HFFc6 (cell line): Measurements from ENCODE around the gene CREM. TPM values are rescaled to one million over a fixed set of nuclear protein-coding genes. Genes with fewer than 3 reads are reported as not detected.

Experiments used
- DNase-seq: peaks from one replicate; pipeline ENCODE4 v3.0.0-alpha.2; 2018
- H3K27ac Mint-ChIP-seq: 2 replicates; pipeline ENCODE4 v1.8.0; 2020; ENCODE audit warnings: mild to moderate bottlenecking, mixed read lengths
- H3K27me3 Mint-ChIP-seq: 2 replicates; pipeline ENCODE4 v1.8.0; 2021; ENCODE audit warnings: mild to moderate bottlenecking, moderate library complexity, mixed read lengths; ENCODE audit not compliant: insufficient read depth
- H3K36me3 Mint-ChIP-seq: 2 replicates; pipeline ENCODE4 v1.8.0; 2021; ENCODE audit warnings: low read depth, mixed read lengths
- H3K4me1 Mint-ChIP-seq: 2 replicates; pipeline ENCODE4 v1.8.0; 2020; ENCODE audit warnings: low read depth, mixed read lengths
- H3K4me3 Mint-ChIP-seq: 2 replicates; pipeline ENCODE4 v1.8.0; 2020; ENCODE audit warnings: mild to moderate bottlenecking, moderate library complexity, mixed read lengths
- H3K9me3 Mint-ChIP-seq: 2 replicates; pipeline ENCODE4 v1.8.0; 2020; ENCODE audit warnings: mild to moderate bottlenecking, mixed read lengths
- total RNA-seq, 6 experiments: library from RNA; stranded (reverse); fragmentation: NEBNext Ultra II Directional; extraction: Animal tissue kit (Norgen Biotek cat#: 25700); gene quantifications; 2 replicates in 1 of 6; 3 replicates in 5 of 6; pipeline ENCODE4 v1.2.3, GENCODE V29; 2021
- TF ChIP-seq, protein P1 (sequence below): fragments of 200-600 bp; sonication (generic); IDR thresholded peaks from 2 replicates; pipeline ENCODE4 v1.5.0; 2021; ENCODE audit warnings: antibody characterized with exemption, mild to moderate bottlenecking

The CREM gene
- total RNA-seq, 6 experiments from 2014 or later, result 21.1 to 34.0 (median 30.2) TPM

- H3K27ac Mint-ChIP-seq, result peak overlapping the region; percentile 79
- H3K27me3 Mint-ChIP-seq, result peaks cover 1% of the 10 kb centered on the region
- TF ChIP-seq, protein P1, sequence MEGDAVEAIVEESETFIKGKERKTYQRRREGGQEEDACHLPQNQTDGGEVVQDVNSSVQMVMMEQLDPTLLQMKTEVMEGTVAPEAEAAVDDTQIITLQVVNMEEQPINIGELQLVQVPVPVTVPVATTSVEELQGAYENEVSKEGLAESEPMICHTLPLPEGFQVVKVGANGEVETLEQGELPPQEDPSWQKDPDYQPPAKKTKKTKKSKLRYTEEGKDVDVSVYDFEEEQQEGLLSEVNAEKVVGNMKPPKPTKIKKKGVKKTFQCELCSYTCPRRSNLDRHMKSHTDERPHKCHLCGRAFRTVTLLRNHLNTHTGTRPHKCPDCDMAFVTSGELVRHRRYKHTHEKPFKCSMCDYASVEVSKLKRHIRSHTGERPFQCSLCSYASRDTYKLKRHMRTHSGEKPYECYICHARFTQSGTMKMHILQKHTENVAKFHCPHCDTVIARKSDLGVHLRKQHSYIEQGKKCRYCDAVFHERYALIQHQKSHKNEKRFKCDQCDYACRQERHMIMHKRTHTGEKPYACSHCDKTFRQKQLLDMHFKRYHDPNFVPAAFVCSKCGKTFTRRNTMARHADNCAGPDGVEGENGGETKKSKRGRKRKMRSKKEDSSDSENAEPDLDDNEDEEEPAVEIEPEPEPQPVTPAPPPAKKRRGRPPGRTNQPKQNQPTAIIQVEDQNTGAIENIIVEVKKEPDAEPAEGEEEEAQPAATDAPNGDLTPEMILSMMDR, result no peak
- no peak for DNase-seq
- H3K4me3 Mint-ChIP-seq, result peak overlapping the region; percentile 96
- peaks cover 22% of the 10 kb centered on the region for H3K36me3 Mint-ChIP-seq
- peaks cover 8% of the 10 kb centered on the region for H3K9me3 Mint-ChIP-seq
- H3K4me1 Mint-ChIP-seq, result peaks cover 41% of the 10 kb centered on the region
These were observed 37.0 kb upstream of the CREM start for GRCh38 chr10:35089611-35090161.

GRCh38 chr10:35090162-35090954, 36.3 kb upstream of the CREM start, which contains the start of gene CUL2:
CUL2 (minus strand) TSS chr10:35090341; CDS start chr10:35071317, 19,024 bp downstream.
- H3K4me1 Mint-ChIP-seq, result peaks cover 41% of the 10 kb centered on the region
- TF ChIP-seq, protein P1, result no peak
- H3K9me3 Mint-ChIP-seq, result peaks cover 8% of the 10 kb centered on the region
- peak within 1 kb of the TSS; percentile 91 for H3K27ac Mint-ChIP-seq
- peak within 1 kb of the TSS; percentile 96 for H3K4me3 Mint-ChIP-seq
- H3K36me3 Mint-ChIP-seq, result peaks cover 22% of the 10 kb centered on the region
- peak; percentile 95 for DNase-seq
- peaks cover 1% of the 10 kb centered on the region for H3K27me3 Mint-ChIP-seq

- DNase-seq, result no peak
- Mint-ChIP-seq H3K4me1 (peaks cover 33% of the 10 kb centered on the region), H3K9me3 (peaks cover 8% of the 10 kb centered on the region), H3K4me3 (no peak overlapping the region), H3K27ac (no peak overlapping the region), H3K27me3 (peaks cover 2% of the 10 kb centered on the region), H3K36me3 (peaks cover 21% of the 10 kb centered on the region)
- TF ChIP-seq, protein P1, result no peak
These were observed 34.5 kb upstream of the CREM start for GRCh38 chr10:35091994-35092790.

- Mint-ChIP-seq H3K4me3 (no peak overlapping the region), H3K4me1 (peaks cover 26% of the 10 kb centered on the region), H3K9me3 (peaks cover 8% of the 10 kb centered on the region), H3K27me3 (peaks cover 2% of the 10 kb centered on the region), H3K36me3 (peaks cover 15% of the 10 kb centered on the region), H3K27ac (no peak overlapping the region)
- TF ChIP-seq, protein P1, result no peak
- no peak for DNase-seq
These were observed 33.8 kb upstream of the CREM start for GRCh38 chr10:35092851-35093250.

GRCh38 chr10:35096312-35096711, 30.3 kb upstream of the CREM start:
- Mint-ChIP-seq H3K4me3 (no peak overlapping the region), H3K27me3 (peaks cover 2% of the 10 kb centered on the region)
- TF ChIP-seq, protein P1, result no peak

More at GRCh38 chr10:35096312-35096711, 30.3 kb upstream of the CREM start:
- Mint-ChIP-seq H3K27ac (no peak overlapping the region), H3K4me1 (peaks cover 2% of the 10 kb centered on the region), H3K9me3 (peaks cover 8% of the 10 kb centered on the region), H3K36me3 (peaks cover 6% of the 10 kb centered on the region; the same call in 1 of the 2 replicates)
- DNase-seq, result no peak
